HepG2 (cell line): ENCODE data around the gene EPC1. TPM values are rescaled to one million over a fixed set of nuclear protein-coding genes. Genes with fewer than 3 reads are reported as not detected.

Source experiments
- HDAC1 ChIP-seq: sonication (generic); formaldehyde crosslinking; IDR thresholded peaks from 2 replicates; pipeline ENCODE4 v1.5.1; 2020; ENCODE audit warnings: mild to moderate bottlenecking, missing genetic modification reagents
- HNF4A ChIP-seq: sonication (generic); formaldehyde crosslinking; IDR thresholded peaks from 2 replicates; pipeline ENCODE4 v1.4.0; 2020; ENCODE audit warnings: missing genetic modification reagents
- IKZF5 ChIP-seq: IDR thresholded peaks from 2 replicates; pipeline ENCODE4 v1.6.1; 2018; ENCODE audit warnings: missing genetic modification reagents, mild to moderate bottlenecking, missing compliant biosample characterization
- NFYB ChIP-seq: sonication (generic); formaldehyde crosslinking; IDR thresholded peaks from 2 replicates; pipeline ENCODE4 v1.4.0; 2020; ENCODE audit warnings: missing genetic modification reagents
- NR2F6 ChIP-seq, 2 experiments: IDR thresholded peaks; 2 replicates each; pipeline ENCODE4 v1.6.1; 2016; ENCODE audit warnings: antibody characterized with exemption in 1 of 2, mild to moderate bottlenecking in 1 of 2
- NRL ChIP-seq: sonication (generic); formaldehyde crosslinking; IDR thresholded peaks from 2 replicates; pipeline ENCODE4 v1.5.0; 2020; ENCODE audit warnings: missing genetic modification reagents, mild to moderate bottlenecking, moderate library complexity, borderline replicate concordance
- PATZ1 ChIP-seq: sonication (generic); formaldehyde crosslinking; IDR thresholded peaks from 2 replicates; pipeline ENCODE4 v1.4.0; 2020; ENCODE audit warnings: missing genetic modification reagents
- TFDP2 ChIP-seq: sonication (generic); formaldehyde crosslinking; IDR thresholded peaks from 2 replicates; pipeline ENCODE4 v1.4.0; 2020; ENCODE audit warnings: missing genetic modification reagents
- THYN1 ChIP-seq: sonication (generic); formaldehyde crosslinking; IDR thresholded peaks from 2 replicates; pipeline ENCODE4 v1.8.1; 2023; ENCODE audit warnings: low read depth, mild to moderate bottlenecking, moderate library complexity, missing genetic modification reagents, borderline replicate concordance
- ZKSCAN5 ChIP-seq: sonication (generic); formaldehyde crosslinking; IDR thresholded peaks from 2 replicates; pipeline ENCODE4 v1.5.1; 2020; ENCODE audit warnings: mild to moderate bottlenecking, missing genetic modification reagents
- ZNF280B ChIP-seq: sonication (generic); formaldehyde crosslinking; IDR thresholded peaks from 2 replicates; pipeline ENCODE4 v1.5.0; 2020; ENCODE audit warnings: missing genetic modification reagents, mild to moderate bottlenecking, borderline replicate concordance
- ZNF574 ChIP-seq: sonication (generic); formaldehyde crosslinking; IDR thresholded peaks from 2 replicates; pipeline ENCODE4 v1.4.0; 2020; ENCODE audit warnings: missing genetic modification reagents
- ZNF687 ChIP-seq: sonication (generic); formaldehyde crosslinking; IDR thresholded peaks from 2 replicates; pipeline ENCODE4 v1.5.1; 2020; ENCODE audit warnings: mild to moderate bottlenecking, missing genetic modification reagents, moderate library complexity
- polyA plus RNA-seq, 8 experiments: library from polyadenylated mRNA; depleted of rRNA in 3 of 8; stranded (reverse) in 7 of 8; unstranded in 1 of 8; fragments of >200 nt; fragmentation: Illumina TruSeq in 4 of 8; extraction: Trizol in 4 of 8; gene quantifications; 2 replicates each; pipeline versions ENCODE4 v1.2.1 to v1.2.3, GENCODE V29; 2011 to 2016; ENCODE audit warnings: low read depth in 4 of 8, missing spikeins in 1 of 8, mixed read lengths in 1 of 8; ENCODE audit not compliant: insufficient read depth in 1 of 8
- total RNA-seq, 5 experiments: library from RNA; depleted of rRNA; stranded (reverse); fragments of >200 nt; fragmentation: Illumina TruSeq; extraction: Trizol; gene quantifications; 2 replicates each; pipeline ENCODE4 v1.2.3, GENCODE V29; 2016; ENCODE audit warnings: low read depth in 1 of 5

The EPC1 gene
- total and polyA plus RNA-seq, 2 of the 13 experiments (the other 11 are each of a cell fraction or from before 2014, with no cell fraction given), result 28.7 to 44.2 TPM

GRCh38 chr10:32378363-32379317 lies 31.7 kb upstream of the EPC1 start (continued):
- TF ChIP-seq HNF4A (CRISPR knock-in tag) (0 out of 2 replicates have a peak, but pooled peaks have one; percentile 17), NRL (CRISPR knock-in tag) (no peak), ZNF280B (CRISPR knock-in tag) (no peak), ZKSCAN5 (CRISPR knock-in tag) (no peak), NR2F6 (IDR thresholded peaks at IDR 0.05) (no peak), NR2F6 (CRISPR knock-in tag; IDR thresholded peaks at IDR 0.05) (0 out of 2 replicates have a peak, but pooled peaks have one; percentile 12), NFYB (CRISPR knock-in tag) (peak; percentile 72), ZNF574 (CRISPR knock-in tag) (0 out of 2 replicates have a peak, but pooled peaks have one; percentile 34), THYN1 (CRISPR knock-in tag) (no peak), HDAC1 (CRISPR knock-in tag) (peak; percentile 38; the same call in 1 of the 2 replicates), IKZF5 (peak; percentile 76), PATZ1 (CRISPR knock-in tag) (peak; percentile 75), TFDP2 (CRISPR knock-in tag) (no peak), ZNF687 (CRISPR knock-in tag) (peak; percentile 59)
